Measurements from ENCODE around the gene GNAI3.

DNA sequence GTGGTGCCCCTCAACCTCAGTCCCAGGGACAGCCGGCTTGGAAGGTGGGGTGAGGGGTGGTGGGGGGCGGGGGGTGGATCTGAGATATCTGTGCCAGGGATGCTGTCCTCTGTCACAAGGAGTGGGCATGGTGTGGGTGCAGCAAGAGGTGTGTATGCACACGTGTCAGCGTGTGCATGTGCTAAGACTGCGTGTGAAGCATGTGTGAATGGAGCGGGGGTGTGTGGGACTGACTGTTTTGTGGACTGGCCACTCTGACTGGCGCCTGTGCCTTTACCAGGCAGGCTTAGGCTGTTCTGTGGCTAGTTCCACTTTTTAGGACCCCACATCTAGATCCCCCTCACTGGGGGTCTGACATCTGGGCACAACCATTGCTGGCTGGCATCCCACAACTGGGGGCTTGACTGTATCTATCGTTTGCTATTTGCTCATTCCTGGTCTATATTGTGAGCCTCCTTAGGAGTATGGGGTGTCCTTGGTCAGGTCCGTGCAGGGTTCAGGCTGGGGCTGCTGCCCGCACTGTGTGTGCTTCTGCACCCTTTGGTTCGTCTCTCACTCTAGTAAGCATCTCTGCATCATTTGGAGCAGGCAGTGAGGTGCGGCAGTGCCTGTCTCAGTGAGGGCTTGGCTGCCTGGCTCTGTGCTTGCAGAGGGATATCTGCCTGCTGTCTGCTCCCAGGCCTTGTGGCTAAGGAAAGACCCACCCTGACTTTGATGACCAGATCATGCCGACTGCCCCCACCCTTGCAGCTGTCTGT is 73.1 kb downstream of the GNAI3 start:
- TF ChIP-seq, protein P1, sequence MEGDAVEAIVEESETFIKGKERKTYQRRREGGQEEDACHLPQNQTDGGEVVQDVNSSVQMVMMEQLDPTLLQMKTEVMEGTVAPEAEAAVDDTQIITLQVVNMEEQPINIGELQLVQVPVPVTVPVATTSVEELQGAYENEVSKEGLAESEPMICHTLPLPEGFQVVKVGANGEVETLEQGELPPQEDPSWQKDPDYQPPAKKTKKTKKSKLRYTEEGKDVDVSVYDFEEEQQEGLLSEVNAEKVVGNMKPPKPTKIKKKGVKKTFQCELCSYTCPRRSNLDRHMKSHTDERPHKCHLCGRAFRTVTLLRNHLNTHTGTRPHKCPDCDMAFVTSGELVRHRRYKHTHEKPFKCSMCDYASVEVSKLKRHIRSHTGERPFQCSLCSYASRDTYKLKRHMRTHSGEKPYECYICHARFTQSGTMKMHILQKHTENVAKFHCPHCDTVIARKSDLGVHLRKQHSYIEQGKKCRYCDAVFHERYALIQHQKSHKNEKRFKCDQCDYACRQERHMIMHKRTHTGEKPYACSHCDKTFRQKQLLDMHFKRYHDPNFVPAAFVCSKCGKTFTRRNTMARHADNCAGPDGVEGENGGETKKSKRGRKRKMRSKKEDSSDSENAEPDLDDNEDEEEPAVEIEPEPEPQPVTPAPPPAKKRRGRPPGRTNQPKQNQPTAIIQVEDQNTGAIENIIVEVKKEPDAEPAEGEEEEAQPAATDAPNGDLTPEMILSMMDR (IDR thresholded peaks at IDR 0.05), result no peak
- TF ChIP-seq POLR2A (IDR thresholded peaks at IDR 0.05), result no peak

Measured in heart left ventricle (tissue), 13 donors.